COR-L47 (cell line): ENCODE data around the gene IL17A.

ENCODE experiments used
- DNase-seq: peaks from one replicate; lab custom pipeline; 2025; lab: John Stamatoyannopoulos, UW

The IL17A gene

GRCh38 chr6:52216932-52217575 lies 30.9 kb downstream of the IL17A start:
- DNase-seq = no peak

- no peak for DNase-seq
These were observed 31.6 kb downstream of the IL17A start for GRCh38 chr6:52217761-52218160.

GRCh38 chr6:52221302-52221701 lies 35.1 kb downstream of the IL17A start:
- DNase-seq = no peak

- no peak for DNase-seq
These were observed 41.3 kb downstream of the IL17A start for GRCh38 chr6:52227495-52227894.

GRCh38 chr6:52230685-52231084 lies 44.5 kb downstream of the IL17A start:
- no peak for DNase-seq

GRCh38 chr6:52231406-52232127 lies 45.4 kb downstream of the IL17A start:
- no peak for DNase-seq

- no peak for DNase-seq
These were observed 46.8 kb downstream of the IL17A start for GRCh38 chr6:52233005-52233404.

GRCh38 chr6:52233975-52234823 lies 48.0 kb downstream of the IL17A start:
- peak; percentile 10 for DNase-seq
